ENCODE measurements around the gene DDX17.

The DDX17 gene

DNA sequence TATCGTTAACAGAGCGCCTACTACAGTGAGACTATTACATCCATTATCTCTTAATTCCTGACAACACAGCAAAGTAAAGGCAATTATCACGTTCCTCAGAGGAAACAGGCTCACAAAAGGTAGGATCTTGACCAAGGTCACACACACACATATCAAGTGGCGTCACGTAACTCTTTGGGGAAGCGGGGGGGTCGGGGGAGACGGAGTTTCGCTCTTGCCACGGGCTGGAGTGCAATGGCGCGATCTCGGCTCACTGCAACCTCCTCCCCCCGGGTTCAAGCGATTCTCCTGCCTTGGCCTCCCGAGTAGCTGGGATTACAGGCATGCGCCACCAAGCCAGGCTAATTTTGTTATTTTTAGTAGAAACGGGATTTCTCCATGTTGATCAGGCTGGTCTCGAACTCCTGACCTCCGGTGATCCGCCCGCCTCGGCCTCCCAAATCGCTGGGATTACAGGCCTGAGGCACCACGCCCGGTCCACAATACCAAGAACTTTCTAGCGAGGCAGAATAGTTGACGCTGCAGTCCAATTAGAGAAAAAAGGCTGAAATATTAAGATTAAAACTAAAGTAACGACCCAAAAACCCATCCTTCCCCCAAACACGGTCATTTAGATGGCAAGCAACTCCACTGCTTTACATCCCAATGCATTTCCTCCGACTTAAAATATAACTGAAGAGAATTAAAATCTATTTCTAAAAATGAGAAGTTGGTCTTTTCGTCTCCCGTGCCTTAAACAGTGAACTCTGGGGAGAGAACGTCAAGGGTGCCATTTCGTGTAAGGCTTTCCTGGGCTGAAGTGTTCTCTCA lies 1.2 kb downstream of the DDX17 start:
- no peak for TF ChIP-seq RARB (CRISPR knock-in tag; IDR thresholded peaks at IDR 0.05)
- no peak for TF ChIP-seq ZFP30 (CRISPR knock-in tag; IDR thresholded peaks at IDR 0.05)
- TF ChIP-seq TOX (CRISPR knock-in tag; IDR thresholded peaks at IDR 0.05; ENCODE audit: borderline replicate concordance): no peak
- TF ChIP-seq ZFP3 (CRISPR knock-in tag; IDR thresholded peaks at IDR 0.05): no peak
- TF ChIP-seq OSR1 (CRISPR knock-in tag; IDR thresholded peaks at IDR 0.05): no peak
- no peak for TF ChIP-seq ZNF8 (CRISPR knock-in tag; IDR thresholded peaks at IDR 0.05)
- ATAC-seq: no peak

DNA sequence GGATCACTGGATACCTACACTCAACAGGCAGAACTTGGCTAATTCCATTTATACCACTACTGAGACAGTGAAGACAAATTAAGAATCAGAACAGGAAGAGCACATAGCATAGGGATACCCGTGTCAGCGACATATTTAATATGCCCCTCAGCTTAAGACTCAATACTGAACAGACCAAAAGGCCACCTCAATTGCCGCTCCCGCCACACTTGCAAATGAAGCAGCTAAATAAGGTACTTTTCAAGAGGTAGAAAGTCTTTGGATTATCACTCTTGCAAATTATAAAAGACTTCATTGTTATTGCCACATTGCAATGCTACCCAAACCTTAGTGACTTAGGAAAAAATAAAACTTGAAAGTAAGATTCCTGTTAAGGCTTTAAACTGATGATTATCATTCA lies 3.1 kb downstream of the DDX17 start:
- no peak for ATAC-seq
- TF ChIP-seq, protein P1, sequence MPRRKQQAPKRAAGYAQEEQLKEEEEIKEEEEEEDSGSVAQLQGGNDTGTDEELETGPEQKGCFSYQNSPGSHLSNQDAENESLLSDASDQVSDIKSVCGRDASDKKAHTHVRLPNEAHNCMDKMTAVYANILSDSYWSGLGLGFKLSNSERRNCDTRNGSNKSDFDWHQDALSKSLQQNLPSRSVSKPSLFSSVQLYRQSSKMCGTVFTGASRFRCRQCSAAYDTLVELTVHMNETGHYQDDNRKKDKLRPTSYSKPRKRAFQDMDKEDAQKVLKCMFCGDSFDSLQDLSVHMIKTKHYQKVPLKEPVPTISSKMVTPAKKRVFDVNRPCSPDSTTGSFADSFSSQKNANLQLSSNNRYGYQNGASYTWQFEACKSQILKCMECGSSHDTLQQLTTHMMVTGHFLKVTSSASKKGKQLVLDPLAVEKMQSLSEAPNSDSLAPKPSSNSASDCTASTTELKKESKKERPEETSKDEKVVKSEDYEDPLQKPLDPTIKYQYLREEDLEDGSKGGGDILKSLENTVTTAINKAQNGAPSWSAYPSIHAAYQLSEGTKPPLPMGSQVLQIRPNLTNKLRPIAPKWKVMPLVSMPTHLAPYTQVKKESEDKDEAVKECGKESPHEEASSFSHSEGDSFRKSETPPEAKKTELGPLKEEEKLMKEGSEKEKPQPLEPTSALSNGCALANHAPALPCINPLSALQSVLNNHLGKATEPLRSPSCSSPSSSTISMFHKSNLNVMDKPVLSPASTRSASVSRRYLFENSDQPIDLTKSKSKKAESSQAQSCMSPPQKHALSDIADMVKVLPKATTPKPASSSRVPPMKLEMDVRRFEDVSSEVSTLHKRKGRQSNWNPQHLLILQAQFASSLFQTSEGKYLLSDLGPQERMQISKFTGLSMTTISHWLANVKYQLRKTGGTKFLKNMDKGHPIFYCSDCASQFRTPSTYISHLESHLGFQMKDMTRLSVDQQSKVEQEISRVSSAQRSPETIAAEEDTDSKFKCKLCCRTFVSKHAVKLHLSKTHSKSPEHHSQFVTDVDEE (CRISPR knock-in tag; IDR thresholded peaks at IDR 0.05): no peak
- TF ChIP-seq TOX (CRISPR knock-in tag; IDR thresholded peaks at IDR 0.05; ENCODE audit: borderline replicate concordance): no peak
- TF ChIP-seq GLIS3 (CRISPR knock-in tag; IDR thresholded peaks at IDR 0.05): no peak

DNA sequence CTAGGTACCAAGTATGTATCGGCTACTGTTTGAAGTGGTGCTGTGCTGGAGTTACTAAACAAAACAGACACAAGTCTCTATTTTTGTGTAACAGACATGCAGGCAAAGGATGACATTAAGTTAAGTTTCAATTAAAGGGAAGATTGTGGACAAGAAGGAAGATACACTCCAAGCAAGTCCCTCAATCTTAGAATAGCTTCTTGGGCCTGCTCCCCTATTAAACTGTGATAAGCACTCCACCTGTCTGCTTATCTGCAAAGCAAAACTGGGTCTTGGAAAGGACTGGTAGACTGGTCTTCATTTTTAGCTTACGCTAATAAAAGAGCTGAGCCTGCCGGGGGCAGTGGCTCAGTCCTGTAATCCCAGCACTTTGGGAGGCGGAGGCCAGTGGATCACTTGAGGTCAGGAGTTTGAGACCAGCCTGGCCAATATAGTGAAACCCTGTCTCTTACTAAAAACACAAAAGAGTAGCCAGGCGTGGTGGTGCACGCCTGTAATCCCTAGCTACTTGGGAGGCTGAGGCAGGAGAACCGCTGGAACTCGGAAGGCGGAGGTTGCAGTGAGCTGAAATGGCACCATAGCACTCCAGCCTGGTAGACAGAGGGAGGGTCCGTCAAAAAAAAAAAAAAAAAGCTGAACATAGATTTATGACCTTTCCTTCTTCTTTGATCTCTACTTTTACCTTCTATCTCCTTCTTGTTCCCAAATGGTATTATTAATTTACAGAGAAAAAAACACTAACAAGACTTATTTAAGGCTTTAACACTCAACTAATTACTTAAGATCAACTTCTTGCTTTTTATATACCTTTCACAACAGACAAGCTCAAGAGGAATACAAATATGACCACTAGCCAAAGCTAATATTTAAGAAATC lies 4.1 kb downstream of the DDX17 start:
- no peak for ATAC-seq
- TF ChIP-seq, protein P2, sequence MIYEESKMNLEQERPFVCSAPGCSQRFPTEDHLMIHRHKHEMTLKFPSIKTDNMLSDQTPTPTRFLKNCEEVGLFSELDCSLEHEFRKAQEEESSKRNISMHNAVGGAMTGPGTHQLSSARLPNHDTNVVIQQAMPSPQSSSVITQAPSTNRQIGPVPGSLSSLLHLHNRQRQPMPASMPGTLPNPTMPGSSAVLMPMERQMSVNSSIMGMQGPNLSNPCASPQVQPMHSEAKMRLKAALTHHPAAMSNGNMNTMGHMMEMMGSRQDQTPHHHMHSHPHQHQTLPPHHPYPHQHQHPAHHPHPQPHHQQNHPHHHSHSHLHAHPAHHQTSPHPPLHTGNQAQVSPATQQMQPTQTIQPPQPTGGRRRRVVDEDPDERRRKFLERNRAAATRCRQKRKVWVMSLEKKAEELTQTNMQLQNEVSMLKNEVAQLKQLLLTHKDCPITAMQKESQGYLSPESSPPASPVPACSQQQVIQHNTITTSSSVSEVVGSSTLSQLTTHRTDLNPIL (CRISPR knock-in tag; IDR thresholded peaks at IDR 0.05; ENCODE audit: low read depth): no peak
- no peak for TF ChIP-seq PPARA (CRISPR knock-in tag; IDR thresholded peaks at IDR 0.05; ENCODE audit: borderline replicate concordance)
- no peak for TF ChIP-seq GLIS3 (CRISPR knock-in tag; IDR thresholded peaks at IDR 0.05)
- TF ChIP-seq ISL1 (CRISPR knock-in tag; IDR thresholded peaks at IDR 0.05): no peak
- no peak for TF ChIP-seq ZNF8 (CRISPR knock-in tag; IDR thresholded peaks at IDR 0.05)
- TF ChIP-seq ZNF565 (CRISPR knock-in tag; conservative IDR thresholded peaks at IDR 0.05; ENCODE audit: low read depth): no peak
- TF ChIP-seq ZC3H10 (CRISPR knock-in tag; IDR thresholded peaks at IDR 0.05): no peak

DNA sequence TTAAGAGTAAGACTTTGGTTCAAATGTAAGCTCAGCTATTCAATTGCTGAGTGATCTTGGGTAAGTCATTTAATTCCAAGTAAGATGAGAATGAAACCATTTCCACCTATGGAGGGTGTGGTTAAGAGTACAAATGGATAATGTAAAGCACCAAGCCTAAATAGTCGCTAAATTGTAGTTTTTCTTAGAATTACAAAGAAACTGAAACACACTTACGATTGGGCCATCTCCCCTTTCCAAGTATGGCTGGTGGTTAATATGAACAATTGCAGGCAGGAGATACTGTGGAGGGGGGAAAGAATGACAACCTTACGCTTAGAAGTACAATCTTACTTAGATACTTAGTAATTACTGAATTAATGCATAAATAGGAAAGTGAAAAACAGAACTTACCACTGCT lies 8.2 kb downstream of the DDX17 start:
- ATAC-seq: no peak
- TF ChIP-seq ZNF565 (CRISPR knock-in tag; conservative IDR thresholded peaks at IDR 0.05; ENCODE audit: low read depth): no peak
- TF ChIP-seq, protein P1 (CRISPR knock-in tag; IDR thresholded peaks at IDR 0.05): no peak
- TF ChIP-seq, protein P3, sequence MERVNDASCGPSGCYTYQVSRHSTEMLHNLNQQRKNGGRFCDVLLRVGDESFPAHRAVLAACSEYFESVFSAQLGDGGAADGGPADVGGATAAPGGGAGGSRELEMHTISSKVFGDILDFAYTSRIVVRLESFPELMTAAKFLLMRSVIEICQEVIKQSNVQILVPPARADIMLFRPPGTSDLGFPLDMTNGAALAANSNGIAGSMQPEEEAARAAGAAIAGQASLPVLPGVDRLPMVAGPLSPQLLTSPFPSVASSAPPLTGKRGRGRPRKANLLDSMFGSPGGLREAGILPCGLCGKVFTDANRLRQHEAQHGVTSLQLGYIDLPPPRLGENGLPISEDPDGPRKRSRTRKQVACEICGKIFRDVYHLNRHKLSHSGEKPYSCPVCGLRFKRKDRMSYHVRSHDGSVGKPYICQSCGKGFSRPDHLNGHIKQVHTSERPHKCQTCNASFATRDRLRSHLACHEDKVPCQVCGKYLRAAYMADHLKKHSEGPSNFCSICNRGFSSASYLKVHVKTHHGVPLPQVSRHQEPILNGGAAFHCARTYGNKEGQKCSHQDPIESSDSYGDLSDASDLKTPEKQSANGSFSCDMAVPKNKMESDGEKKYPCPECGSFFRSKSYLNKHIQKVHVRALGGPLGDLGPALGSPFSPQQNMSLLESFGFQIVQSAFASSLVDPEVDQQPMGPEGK (CRISPR knock-in tag; IDR thresholded peaks at IDR 0.05; ENCODE audit: borderline replicate concordance): no peak

DNA sequence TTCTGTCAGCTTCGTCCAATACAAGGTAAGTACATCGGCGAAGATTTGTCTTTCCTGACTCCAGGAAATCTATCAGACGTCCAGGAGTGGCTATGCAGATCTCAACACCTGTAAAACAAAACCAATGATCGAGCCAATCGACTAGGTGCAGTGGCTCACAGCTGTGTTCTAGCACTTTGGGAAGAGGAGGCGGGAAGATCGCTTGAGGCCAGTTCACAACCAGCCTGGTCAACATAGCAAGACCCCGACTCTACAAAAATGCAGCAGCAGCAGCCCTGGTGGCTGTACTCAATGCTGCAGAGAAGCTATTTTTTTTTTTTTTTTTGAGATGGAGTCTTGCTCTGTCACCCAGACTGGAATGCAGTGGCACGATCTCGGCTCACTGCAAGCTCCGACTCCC lies 11.2 kb downstream of the DDX17 start:
- TF ChIP-seq ARNTL (CRISPR knock-in tag; IDR thresholded peaks at IDR 0.05; ENCODE audit: borderline replicate concordance, low read depth): no peak
- ATAC-seq: no peak

All from SK-N-SH treated with all-trans-retinoic acid at 6 μM for 48 hours (cell line).